ENCODE data around the gene SCIMP. TPM values are rescaled to one million over a fixed set of nuclear protein-coding genes. Genes with fewer than 3 reads are reported as not detected.

SCIMP gene
- total and polyA plus RNA-seq, 2 of the 4 experiments (the other 2 are of a cell fraction) = not detected

DNA sequence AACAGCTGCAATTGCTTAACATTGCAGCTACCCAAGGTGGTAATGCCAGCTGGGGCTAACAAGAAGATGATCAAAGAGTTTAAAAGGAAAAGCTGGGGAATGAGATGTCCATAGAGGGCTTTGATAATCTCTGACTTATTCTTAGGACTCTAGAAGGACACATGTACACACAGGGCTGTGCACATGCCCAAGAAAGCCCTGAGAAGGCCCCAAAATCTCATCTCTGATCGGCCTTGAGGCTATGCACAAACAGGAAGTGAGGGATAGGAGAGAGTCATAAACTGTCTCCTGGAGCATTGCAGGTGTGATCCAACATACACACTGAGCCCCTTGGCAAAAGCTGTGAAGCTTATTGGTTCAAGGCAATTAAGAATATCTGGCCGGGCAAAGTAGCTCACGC is 30.2 kb upstream of the SCIMP start:
- H2BK5ac ChIP-seq (ENCODE audit: low read depth, low read length, poor library complexity, severe bottlenecking) = no peak overlapping the region
- BruUV-seq (replicated peaks) = no TSS peak
- no peak overlapping the region for H2AK5ac ChIP-seq (ENCODE audit: low read depth, low read length)
- H2BK20ac ChIP-seq (ENCODE audit: low read depth, low read length) = no peak overlapping the region
- no peak overlapping the region for H3K27ac ChIP-seq (ENCODE audit: insufficient read depth, low read length)
- H3K9me1 ChIP-seq (ENCODE audit: insufficient read depth, low read length) = no peaks in the 10 kb centered on the region
- no peak overlapping the region for H4K5ac ChIP-seq (ENCODE audit: low read depth, low read length)
- no peak for ATAC-seq (ENCODE audit: low read depth)
- no CpG with 5 or more reads among the region's 3 CpGs for WGBS, 2 experiments (ENCODE audit: extremely low coverage in 2 of 2, insufficient read length in 1 of 2)
- no peak for TF ChIP-seq RAD21 (IDR thresholded peaks at IDR 0.05; ENCODE audit: low read length)
- no peak for TF ChIP-seq NFE2L2 (IDR thresholded peaks at IDR 0.05; ENCODE audit: low read depth, low read length)
- TF ChIP-seq CEBPB (IDR thresholded peaks at IDR 0.05; ENCODE audit: low read depth, low read length) = no peak
- no peak for TF ChIP-seq RCOR1 (IDR thresholded peaks at IDR 0.05; ENCODE audit: insufficient replicate concordance, low read length)
- TF ChIP-seq, protein P1, sequence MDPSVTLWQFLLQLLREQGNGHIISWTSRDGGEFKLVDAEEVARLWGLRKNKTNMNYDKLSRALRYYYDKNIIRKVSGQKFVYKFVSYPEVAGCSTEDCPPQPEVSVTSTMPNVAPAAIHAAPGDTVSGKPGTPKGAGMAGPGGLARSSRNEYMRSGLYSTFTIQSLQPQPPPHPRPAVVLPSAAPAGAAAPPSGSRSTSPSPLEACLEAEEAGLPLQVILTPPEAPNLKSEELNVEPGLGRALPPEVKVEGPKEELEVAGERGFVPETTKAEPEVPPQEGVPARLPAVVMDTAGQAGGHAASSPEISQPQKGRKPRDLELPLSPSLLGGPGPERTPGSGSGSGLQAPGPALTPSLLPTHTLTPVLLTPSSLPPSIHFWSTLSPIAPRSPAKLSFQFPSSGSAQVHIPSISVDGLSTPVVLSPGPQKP (IDR thresholded peaks at IDR 0.05; ENCODE audit: borderline replicate concordance, low read depth, low read length) = no peak
- TF ChIP-seq MXI1 (IDR thresholded peaks at IDR 0.05; ENCODE audit: borderline replicate concordance, low read depth, low read length) = no peak
- TF ChIP-seq CHD1 (IDR thresholded peaks at IDR 0.05; ENCODE audit: low read depth, low read length) = no peak
- TF ChIP-seq SMC3 (IDR thresholded peaks at IDR 0.05; ENCODE audit: low read depth, low read length) = no peak
- no peak for TF ChIP-seq RFX5 (IDR thresholded peaks at IDR 0.05; ENCODE audit: low read depth, low read length)
- TF ChIP-seq MAZ (IDR thresholded peaks at IDR 0.05; ENCODE audit: borderline replicate concordance, low read depth, low read length) = no peak
- TF ChIP-seq MAFK (IDR thresholded peaks at IDR 0.05; ENCODE audit: low read depth, low read length) = no peak
- TF ChIP-seq, protein P2, sequence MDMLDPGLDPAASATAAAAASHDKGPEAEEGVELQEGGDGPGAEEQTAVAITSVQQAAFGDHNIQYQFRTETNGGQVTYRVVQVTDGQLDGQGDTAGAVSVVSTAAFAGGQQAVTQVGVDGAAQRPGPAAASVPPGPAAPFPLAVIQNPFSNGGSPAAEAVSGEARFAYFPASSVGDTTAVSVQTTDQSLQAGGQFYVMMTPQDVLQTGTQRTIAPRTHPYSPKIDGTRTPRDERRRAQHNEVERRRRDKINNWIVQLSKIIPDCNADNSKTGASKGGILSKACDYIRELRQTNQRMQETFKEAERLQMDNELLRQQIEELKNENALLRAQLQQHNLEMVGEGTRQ (IDR thresholded peaks at IDR 0.05; ENCODE audit: low read depth, low read length) = no peak
- no peak for TF ChIP-seq FOS (IDR thresholded peaks at IDR 0.05; ENCODE audit: low read depth, low read length)
- TF ChIP-seq BHLHE40 (IDR thresholded peaks at IDR 0.05; ENCODE audit: low read depth, low read length) = no peak
- TF ChIP-seq POLR2A (IDR thresholded peaks at IDR 0.05; ENCODE audit: low read depth, low read length) = no peak
- TF ChIP-seq, protein P3, sequence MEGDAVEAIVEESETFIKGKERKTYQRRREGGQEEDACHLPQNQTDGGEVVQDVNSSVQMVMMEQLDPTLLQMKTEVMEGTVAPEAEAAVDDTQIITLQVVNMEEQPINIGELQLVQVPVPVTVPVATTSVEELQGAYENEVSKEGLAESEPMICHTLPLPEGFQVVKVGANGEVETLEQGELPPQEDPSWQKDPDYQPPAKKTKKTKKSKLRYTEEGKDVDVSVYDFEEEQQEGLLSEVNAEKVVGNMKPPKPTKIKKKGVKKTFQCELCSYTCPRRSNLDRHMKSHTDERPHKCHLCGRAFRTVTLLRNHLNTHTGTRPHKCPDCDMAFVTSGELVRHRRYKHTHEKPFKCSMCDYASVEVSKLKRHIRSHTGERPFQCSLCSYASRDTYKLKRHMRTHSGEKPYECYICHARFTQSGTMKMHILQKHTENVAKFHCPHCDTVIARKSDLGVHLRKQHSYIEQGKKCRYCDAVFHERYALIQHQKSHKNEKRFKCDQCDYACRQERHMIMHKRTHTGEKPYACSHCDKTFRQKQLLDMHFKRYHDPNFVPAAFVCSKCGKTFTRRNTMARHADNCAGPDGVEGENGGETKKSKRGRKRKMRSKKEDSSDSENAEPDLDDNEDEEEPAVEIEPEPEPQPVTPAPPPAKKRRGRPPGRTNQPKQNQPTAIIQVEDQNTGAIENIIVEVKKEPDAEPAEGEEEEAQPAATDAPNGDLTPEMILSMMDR (conservative IDR thresholded peaks at IDR 0.05; ENCODE audit: low read depth, low read length) = no peak
- no peak overlapping the region for H3K14ac ChIP-seq (replicated peaks; ENCODE audit: low read depth, low read length)
- no peak overlapping the region for H2AK9ac ChIP-seq (replicated peaks; ENCODE audit: low read depth, low read length, poor library complexity)
- no peak overlapping the region for H3K56ac ChIP-seq (ENCODE audit: extremely low read depth, insufficient read depth, low read length)
- intact Hi-C loops (cut with micrococcal nuclease) (no loop called here), in situ Hi-C loops (cut with MboI; ENCODE audit: low sequenced_read_pairs) (no loop called here), dilution Hi-C loops (cut with HindIII; ENCODE audit: low sequenced_read_pairs, unreplicated experiment) (no loop called here)
- H4K8ac ChIP-seq (ENCODE audit: low read depth in 2 of 2, low read length in 2 of 2) = no peak overlapping the region
- no peaks in the 10 kb centered on the region for H3K79me1 ChIP-seq (ENCODE audit: low read depth in 1 of 2, low read length in 2 of 2)
- no peaks in the 10 kb centered on the region for H3K4me1 ChIP-seq (ENCODE audit: control insufficient read depth, insufficient read depth, low read length)
- H2BK15ac ChIP-seq (ENCODE audit: low read depth, low read length) = no peak overlapping the region
- H3K9ac ChIP-seq (ENCODE audit: low read depth, low read length) = no peak overlapping the region
- no peak overlapping the region for H3K18ac ChIP-seq (ENCODE audit: low read depth, low read length)
- no peak overlapping the region for H4K91ac ChIP-seq (ENCODE audit: insufficient read depth, low read depth, low read length)
- no peaks in the 10 kb centered on the region; the same call in 1 of the 2 replicates for H3K9me3 ChIP-seq (ENCODE audit: control insufficient read depth, insufficient read depth, low read length)
- no peak overlapping the region for H3K4me2 ChIP-seq (ENCODE audit: low read depth, low read length)
- ChIA-PET CTCF (no interaction called here), POLR2A (ENCODE audit: unreplicated experiment) (no interaction called here)
- no peak overlapping the region for H2AFZ ChIP-seq (replicated peaks; ENCODE audit: low read length, poor library complexity)
- no peaks in the 10 kb centered on the region for H3K36me3 ChIP-seq (ENCODE audit: control insufficient read depth, insufficient read depth, low read length)
- no peak overlapping the region for H2BK120ac ChIP-seq (ENCODE audit: low read depth, low read length)
- H3K23ac ChIP-seq (ENCODE audit: low read depth, low read length) = 0 out of 2 replicates have a peak overlapping the region, but pooled peaks have one; percentile 16
- no peaks in the 10 kb centered on the region for H4K20me1 ChIP-seq (ENCODE audit: insufficient read depth, low read length)
- no peak overlapping the region for H3K4me3 ChIP-seq (ENCODE audit: insufficient read depth, low read depth, low read length)
- DNase-seq = no peak
- H3K27me3 ChIP-seq (ENCODE audit: control insufficient read depth, insufficient read depth, low read length) = 0 out of 2 replicates have a peak, but pooled peaks cover 2% of the 10 kb centered on the region
- H3K4ac ChIP-seq (ENCODE audit: low read depth, low read length) = no peak overlapping the region

Measured in IMR-90 (cell line).